ENCODE measurements around the gene ADAMTSL1. TPM values are rescaled to one million over a fixed set of nuclear protein-coding genes. Genes with fewer than 3 reads are reported as not detected.

ADAMTSL1 gene
- total RNA-seq, 4 donors from 2014 or later = 13.3 to 39.7 (median 27.2) TPM

GRCh38 chr9:18531136-18532065 is 57.4 kb downstream of the ADAMTSL1 start:
- intact Hi-C loops (cut with DNase I; ENCODE audit: low total_unique reads) (no loop called here), in situ Hi-C loops (cut with MboI; ENCODE audit: low pct_ligation_motif_present in 1 of 4, low pct_unique_long_range_greater_than_20kb in 1 of 4, low sequenced_read_pairs in 3 of 4) (no loop called here)
- Histone ChIP-seq H3K27me3 (no peaks in the 10 kb centered on the region), H3K27ac (no peak overlapping the region), H3K4me1 (no peaks in the 10 kb centered on the region), H3K9me3 (peaks cover 16 to 26% of the 10 kb centered on the region in 2 donors), H3K4me3 (no peak overlapping the region), H3K36me3 (peaks cover 0 to 10% (median 0%) of the 10 kb centered on the region in 4 donors)
- TF ChIP-seq POLR2A (IDR thresholded peaks at IDR 0.05) (no peak), EP300 (IDR thresholded peaks at IDR 0.05; ENCODE audit: low read depth) (no peak), POLR2AphosphoS5 (IDR thresholded peaks at IDR 0.05) (no peak), CTCF (IDR thresholded peaks at IDR 0.05) (no peak)
- 66 to 79% methylated on average over 4 to 7 of the region's 7 CpGs for WGBS, 2 donors (ENCODE audit: low coverage in 1 of 2)
- no peak for DNase-seq

GRCh38 chr9:18534611-18535010 is 60.7 kb downstream of the ADAMTSL1 start:
- in situ Hi-C loops (cut with MboI; ENCODE audit: low pct_ligation_motif_present in 1 of 4, low pct_unique_long_range_greater_than_20kb in 1 of 4, low sequenced_read_pairs in 3 of 4) = no loop called here
- TF ChIP-seq CTCF (IDR thresholded peaks at IDR 0.05) = no peak
- TF ChIP-seq EP300 (IDR thresholded peaks at IDR 0.05; ENCODE audit: low read depth) = no peak
- no peak for TF ChIP-seq POLR2AphosphoS5 (IDR thresholded peaks at IDR 0.05)
- TF ChIP-seq POLR2A (IDR thresholded peaks at IDR 0.05) = no peak
- 83 to 93% methylated on average over 2 of the region's 2 CpGs for WGBS, 2 donors (ENCODE audit: low coverage in 1 of 2)
- H3K9me3 ChIP-seq = peaks cover 16 to 26% of the 10 kb centered on the region in 2 donors
- intact Hi-C loops (cut with DNase I; ENCODE audit: low total_unique reads) = no loop called here
- peaks cover 0 to 10% (median 0%) of the 10 kb centered on the region in 4 donors for H3K36me3 ChIP-seq
- H3K4me1 ChIP-seq = no peaks in the 10 kb centered on the region
- no peak overlapping the region for H3K4me3 ChIP-seq
- DNase-seq = no peak
- H3K27ac ChIP-seq = no peak overlapping the region
- no peaks in the 10 kb centered on the region for H3K27me3 ChIP-seq

- no peak for DNase-seq
- no peaks in the 10 kb centered on the region for H3K4me1 ChIP-seq
- no peak overlapping the region for H3K4me3 ChIP-seq
- in situ Hi-C loops (cut with MboI; ENCODE audit: low pct_ligation_motif_present in 1 of 4, low pct_unique_long_range_greater_than_20kb in 1 of 4, low sequenced_read_pairs in 3 of 4) (no loop called here), intact Hi-C loops (cut with DNase I; ENCODE audit: low total_unique reads) (no loop called here)
- H3K36me3 ChIP-seq = peaks cover 0 to 10% (median 0%) of the 10 kb centered on the region in 4 donors
- H3K9me3 ChIP-seq = peaks cover 16 to 26% of the 10 kb centered on the region in 2 donors
- H3K27me3 ChIP-seq = no peaks in the 10 kb centered on the region
- H3K27ac ChIP-seq = no peak overlapping the region
- TF ChIP-seq CTCF (IDR thresholded peaks at IDR 0.05) (no peak), POLR2AphosphoS5 (IDR thresholded peaks at IDR 0.05) (no peak), POLR2A (IDR thresholded peaks at IDR 0.05) (no peak), EP300 (IDR thresholded peaks at IDR 0.05; ENCODE audit: low read depth) (no peak)
Observed at GRCh38 chr9:18536554-18536953, 62.6 kb downstream of the ADAMTSL1 start.

GRCh38 chr9:18539203-18539693 is 65.3 kb downstream of the ADAMTSL1 start:
- no peak overlapping the region for H3K27ac ChIP-seq
- no peak for DNase-seq
- H3K27me3 ChIP-seq = no peaks in the 10 kb centered on the region
- intact Hi-C loops (cut with DNase I; ENCODE audit: low total_unique reads) (no loop called here), in situ Hi-C loops (cut with MboI; ENCODE audit: low pct_ligation_motif_present in 1 of 4, low pct_unique_long_range_greater_than_20kb in 1 of 4, low sequenced_read_pairs in 3 of 4) (no loop called here)
- no peak overlapping the region for H3K4me3 ChIP-seq
- H3K36me3 ChIP-seq = peaks cover 0 to 8% (median 0%) of the 10 kb centered on the region in 4 donors
- TF ChIP-seq POLR2A (IDR thresholded peaks at IDR 0.05) (no peak), EP300 (IDR thresholded peaks at IDR 0.05; ENCODE audit: low read depth) (no peak), POLR2AphosphoS5 (IDR thresholded peaks at IDR 0.05) (no peak), CTCF (IDR thresholded peaks at IDR 0.05) (no peak)
- WGBS, 2 donors (ENCODE audit: low coverage in 1 of 2) = 87 to 89% methylated on average over 2 to 5 of the region's 5 CpGs
- peaks cover 0 to 6% (median 2%) of the 10 kb centered on the region in 4 donors for H3K4me1 ChIP-seq
- peaks cover 13 to 15% of the 10 kb centered on the region in 2 donors for H3K9me3 ChIP-seq

Measured in transverse colon (tissue), 4 donors.